ENCODE data around the gene ASIC4.
A peak's percentile ranks its signal among the peaks of the same experiment; 100 is the strongest.

The ASIC4 gene

DNA sequence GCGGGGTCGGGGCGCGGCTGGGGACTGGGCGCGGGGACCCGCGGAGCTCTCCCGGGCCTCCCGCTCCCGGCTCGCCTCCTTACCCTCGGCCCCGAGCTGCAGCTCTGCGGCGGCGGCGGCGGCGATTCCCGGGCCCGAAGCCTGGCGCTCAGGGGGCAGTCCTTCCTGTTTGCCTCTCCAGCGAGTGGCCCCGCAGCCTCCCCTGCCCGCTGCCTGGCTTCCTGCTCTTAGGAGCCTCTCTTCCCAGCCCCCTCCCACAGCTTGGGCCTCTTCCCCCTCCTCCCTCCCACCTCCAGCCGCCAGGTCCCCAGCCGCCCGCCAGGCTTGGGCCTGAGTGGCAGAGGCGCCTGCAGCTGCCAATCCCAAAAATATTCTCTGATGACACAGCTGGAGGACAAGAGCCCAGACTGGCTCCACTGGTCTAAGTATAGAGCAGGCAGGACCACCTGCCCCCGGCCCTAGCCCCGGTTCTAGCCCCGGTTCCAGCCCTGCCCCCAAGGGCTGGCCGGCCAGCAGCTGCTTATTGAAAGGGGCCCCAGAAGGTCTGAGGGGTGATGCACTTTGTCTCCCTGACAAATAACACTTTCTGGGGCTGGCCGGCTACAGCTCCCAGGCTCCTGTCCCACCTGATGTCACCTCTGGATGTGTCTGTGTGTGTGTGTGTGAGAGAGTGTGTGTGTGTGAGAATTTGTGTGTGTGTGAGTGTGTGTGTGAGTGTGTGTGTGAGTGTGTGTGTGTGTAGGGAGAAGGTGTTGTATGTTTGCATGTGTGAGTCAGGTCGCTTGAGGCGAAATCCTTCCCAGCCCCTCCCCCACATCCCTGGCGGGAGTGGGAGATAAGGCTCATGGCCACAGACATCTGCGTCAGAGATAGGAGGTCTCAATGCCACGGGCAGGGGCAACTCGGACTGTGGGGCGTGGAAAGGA lies 57.3 kb downstream of the ASIC4 start, which contains the start of gene OBSL1:
Gene OBSL1, minus strand, starts transcription at position 229 of the 926 bp plus-strand sequence. CDS start 307 bp downstream, outside the sequence.
- DNase-seq = peak; percentile 69
- in situ Hi-C loops (cut with HindIII; ENCODE audit: low pct_ligation_motif_present, low pct_unique_long_range_greater_than_20kb, low sequenced_read_pairs) = no loop called here

DNA sequence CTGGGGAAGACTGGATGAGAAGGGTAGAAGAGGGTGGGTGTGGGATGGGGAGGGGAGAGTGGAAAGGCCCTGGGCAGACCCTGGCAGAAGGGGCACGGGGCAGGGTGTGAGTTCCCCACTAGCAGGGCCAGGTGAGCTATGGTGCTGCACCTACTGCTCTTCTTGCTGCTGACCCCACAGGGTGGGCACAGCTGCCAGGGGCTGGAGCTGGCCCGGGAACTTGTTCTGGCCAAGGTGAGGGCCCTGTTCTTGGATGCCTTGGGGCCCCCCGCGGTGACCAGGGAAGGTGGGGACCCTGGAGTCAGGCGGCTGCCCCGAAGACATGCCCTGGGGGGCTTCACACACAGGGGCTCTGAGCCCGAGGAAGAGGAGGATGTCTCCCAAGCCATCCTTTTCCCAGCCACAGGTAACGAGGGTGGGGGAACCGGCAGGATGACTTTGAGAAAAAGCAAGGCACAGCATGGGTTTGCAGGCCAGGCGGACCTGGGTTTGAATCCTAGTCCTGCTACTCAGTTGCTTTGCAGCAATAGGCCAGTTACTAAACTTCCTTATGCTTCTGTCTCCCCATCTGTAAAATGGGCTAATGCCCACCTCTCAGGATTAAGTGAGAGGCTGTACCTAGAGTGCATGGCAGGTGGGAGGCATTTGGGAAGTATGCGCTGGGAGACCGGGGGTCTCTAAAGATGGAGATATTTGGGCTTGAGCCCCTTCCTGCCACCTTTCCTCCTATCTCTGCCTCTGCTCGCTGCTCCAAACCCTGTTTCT lies 58.1 kb downstream of the ASIC4 start, which contains the start of gene INHA:
Gene INHA, plus strand, starts transcription at position 74 of the 765 bp plus-strand sequence. Its CDS starts 65 bp downstream, at position 139.
- in situ Hi-C loops (cut with HindIII; ENCODE audit: low pct_ligation_motif_present, low pct_unique_long_range_greater_than_20kb, low sequenced_read_pairs) = no loop called here
- DNase-seq = no peak

DNA sequence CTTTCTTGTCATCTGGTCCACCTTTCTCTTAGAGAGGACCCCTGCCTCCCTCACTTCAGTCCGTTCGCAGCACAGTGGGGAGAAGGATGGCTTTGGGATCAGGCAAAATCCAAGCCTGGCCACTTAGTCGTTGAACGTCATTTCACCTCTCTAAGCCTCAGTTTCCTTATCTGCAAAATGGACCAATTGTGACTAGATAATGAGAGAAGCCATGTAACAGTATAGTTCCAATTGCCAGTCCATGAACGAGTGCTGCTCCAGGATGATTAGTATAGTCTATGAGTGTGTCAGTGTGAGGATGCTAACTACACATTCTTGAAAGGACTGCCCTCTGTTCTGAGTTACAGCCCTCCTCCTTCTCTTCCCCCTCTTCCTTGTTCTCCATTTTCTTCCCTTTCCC lies 58.9 kb downstream of the ASIC4 start:
- in situ Hi-C loops (cut with HindIII; ENCODE audit: low pct_ligation_motif_present, low pct_unique_long_range_greater_than_20kb, low sequenced_read_pairs) = no loop called here
- no peak for DNase-seq

DNA sequence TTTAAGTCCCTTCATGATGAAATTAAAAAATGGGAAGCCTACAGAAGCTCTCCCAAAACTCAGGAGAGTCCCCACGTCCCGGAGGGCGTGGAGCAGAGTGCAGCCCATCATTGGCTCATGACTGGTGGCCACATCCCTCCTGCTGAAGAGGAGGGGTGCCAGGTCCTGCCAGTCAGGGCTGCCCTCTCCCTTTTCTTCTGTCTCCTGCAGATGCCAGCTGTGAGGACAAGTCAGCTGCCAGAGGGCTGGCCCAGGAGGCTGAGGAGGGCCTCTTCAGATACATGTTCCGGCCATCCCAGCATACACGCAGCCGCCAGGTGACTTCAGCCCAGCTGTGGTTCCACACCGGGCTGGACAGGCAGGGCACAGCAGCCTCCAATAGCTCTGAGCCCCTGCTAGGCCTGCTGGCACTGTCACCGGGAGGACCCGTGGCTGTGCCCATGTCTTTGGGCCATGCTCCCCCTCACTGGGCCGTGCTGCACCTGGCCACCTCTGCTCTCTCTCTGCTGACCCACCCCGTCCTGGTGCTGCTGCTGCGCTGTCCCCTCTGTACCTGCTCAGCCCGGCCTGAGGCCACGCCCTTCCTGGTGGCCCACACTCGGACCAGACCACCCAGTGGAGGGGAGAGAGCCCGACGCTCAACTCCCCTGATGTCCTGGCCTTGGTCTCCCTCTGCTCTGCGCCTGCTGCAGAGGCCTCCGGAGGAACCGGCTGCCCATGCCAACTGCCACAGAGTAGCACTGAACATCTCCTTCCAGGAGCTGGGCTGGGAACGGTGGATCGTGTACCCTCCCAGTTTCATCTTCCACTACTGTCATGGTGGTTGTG lies 60.4 kb downstream of the ASIC4 start:
- in situ Hi-C loops (cut with HindIII; ENCODE audit: low pct_ligation_motif_present, low pct_unique_long_range_greater_than_20kb, low sequenced_read_pairs) = no loop called here

DNA sequence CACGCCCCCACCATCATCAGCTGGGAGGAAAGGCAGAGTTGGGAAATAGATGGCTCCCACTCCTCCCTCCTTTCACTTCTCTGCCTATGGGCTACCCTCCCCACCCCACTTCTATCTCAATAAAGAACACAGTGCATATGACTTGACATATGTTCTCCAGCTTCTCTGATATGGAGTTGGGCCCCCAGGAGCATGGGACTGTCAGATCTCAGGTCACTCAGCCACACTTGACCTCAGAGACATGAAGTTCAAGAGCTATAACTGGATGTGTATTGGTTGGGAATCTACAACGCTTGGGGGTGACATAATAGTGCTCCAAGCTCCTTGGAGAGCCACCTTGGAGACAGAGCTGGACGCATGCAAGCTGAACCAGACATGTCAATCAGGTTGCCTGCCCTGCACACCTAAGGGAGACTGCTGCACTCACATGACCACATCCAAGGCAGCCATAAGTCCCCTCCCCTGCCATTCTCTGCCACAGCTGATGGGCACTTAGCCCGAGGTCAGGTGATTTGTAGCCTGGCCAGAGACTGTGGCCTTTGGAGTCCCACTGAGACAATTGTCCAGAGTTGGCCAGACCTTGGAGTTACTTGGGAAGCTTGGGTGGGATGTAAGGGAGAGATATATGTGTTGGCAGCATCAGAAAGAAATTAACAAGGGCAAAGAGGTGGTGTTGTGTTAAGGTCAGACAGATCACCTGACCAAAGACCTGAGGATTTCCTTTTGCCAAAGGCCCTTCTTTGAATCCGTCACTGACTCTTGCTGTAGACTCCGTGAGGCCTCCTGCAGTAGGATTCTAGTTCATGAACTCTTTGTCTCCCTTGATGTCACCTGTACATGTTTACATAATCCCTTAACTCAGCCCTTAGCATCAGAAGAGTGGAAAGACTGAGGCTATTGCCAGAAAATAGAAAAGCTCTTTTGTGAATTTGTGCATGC lies 61.6 kb downstream of the ASIC4 start:
- DNase-seq = no peak
- in situ Hi-C loops (cut with HindIII; ENCODE audit: low pct_ligation_motif_present, low pct_unique_long_range_greater_than_20kb, low sequenced_read_pairs) = no loop called here

More for the DNA sequence above, 60.4 kb downstream of the ASIC4 start:
- DNase-seq = no peak

DNA sequence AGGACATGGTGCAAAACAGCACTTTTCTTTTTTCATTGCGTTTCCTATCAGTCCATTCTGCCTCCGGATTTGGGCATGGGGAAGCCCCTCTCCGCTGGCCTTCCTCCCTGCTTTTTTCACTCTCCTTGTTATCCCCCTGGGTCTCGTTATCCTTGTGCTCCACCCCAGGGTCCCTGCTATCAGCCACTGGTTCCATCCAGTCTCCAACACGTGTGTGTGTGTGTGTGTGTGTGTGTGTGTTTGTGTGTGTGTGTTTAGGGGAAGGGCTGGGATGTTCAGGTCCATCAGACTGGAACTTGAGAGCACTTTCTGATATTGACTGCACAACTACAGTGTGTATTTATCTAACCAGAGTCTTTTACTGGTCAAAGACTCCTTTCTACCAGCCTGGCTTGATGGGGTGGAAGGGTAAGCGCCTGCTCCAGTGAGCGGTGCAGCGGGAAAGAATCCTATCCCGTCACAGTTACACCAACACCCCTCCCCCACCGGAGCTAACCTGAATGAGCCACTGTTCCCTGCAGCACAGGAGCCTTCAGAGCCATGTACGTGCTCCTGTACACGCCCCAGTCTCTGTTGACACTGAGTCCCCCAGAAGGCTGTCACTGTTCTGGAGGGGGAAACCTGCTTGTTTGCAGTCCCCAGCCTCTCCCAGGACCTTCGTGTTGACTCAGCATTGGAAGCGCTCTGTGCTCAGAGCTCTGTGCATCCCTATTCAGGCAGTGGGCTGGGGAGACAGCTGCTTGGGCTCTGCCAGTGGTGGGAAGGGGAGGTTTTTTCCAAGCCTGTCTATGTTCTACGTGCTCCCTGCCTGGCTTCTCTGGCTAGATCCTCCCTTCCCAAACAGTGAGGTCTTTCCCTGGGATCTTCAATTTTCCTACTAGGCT lies 62.5 kb downstream of the ASIC4 start:
- in situ Hi-C loops (cut with HindIII; ENCODE audit: low pct_ligation_motif_present, low pct_unique_long_range_greater_than_20kb, low sequenced_read_pairs) = no loop called here
- no peak for DNase-seq

DNA sequence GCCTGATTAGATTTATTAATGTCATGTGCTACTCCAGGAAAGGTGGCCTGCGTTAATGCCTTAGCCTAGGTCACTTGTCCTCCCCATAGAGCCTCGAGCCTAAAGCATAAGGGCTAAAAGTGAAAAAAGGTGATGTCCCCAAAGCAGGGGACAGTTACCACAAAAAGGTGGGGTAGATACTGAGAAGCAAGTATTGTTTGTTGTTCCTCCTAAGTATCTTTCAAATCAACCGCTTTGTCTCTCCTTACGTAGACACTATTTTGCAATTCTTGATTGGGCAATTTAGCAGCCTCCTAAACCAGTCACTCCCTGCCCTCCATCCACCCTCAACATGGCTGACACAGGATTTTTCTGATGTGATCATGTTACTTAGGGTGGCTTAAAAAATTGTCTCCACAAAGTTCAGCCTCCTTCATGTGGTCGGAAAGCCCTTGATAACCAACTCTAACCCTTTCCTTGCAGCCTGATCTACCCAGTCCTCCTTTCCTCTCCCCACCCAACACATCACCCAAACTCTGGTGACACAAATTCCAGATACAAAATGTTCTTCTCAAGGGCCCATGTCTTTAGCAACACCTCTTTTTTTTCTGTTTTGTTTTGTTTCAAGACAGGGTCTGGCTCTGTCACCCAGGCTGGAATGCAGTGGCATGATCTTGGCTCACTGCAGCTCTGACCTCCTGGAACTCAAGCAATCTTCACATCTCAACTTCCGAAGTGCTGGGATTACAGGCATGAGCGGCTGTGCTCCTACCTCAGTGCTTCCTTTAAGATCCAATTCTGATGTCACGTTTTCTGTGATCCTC lies 64.7 kb downstream of the ASIC4 start:
- in situ Hi-C loops (cut with HindIII; ENCODE audit: low pct_ligation_motif_present, low pct_unique_long_range_greater_than_20kb, low sequenced_read_pairs) = no loop called here
- no peak for DNase-seq

DNA sequence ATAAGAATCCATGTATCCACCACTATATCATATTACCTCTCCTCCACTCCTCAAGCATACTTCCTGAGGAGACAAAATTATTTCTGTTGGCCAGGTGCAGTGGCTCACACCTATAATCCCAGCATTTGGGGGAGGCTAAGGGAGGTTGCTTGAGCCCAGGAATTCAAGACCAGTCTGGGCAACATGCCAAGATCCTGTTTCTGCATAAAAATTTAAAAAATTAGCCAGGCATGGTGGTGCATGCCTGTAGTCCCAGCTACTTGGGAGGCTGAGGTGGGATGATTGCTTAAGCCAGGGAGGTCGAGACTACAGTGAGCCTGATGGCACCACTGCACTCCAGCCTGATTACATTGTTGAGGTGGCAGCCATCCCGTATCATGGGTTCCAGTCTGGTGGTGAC lies 67.1 kb downstream of the ASIC4 start:
- no peak for DNase-seq
- in situ Hi-C loops (cut with HindIII; ENCODE audit: low pct_ligation_motif_present, low pct_unique_long_range_greater_than_20kb, low sequenced_read_pairs) = no loop called here

Measured in ACHN (cell line).